HG03280 (cell line): ENCODE data around the gene AP3S2.
A peak's percentile ranks its signal among the peaks of the same experiment; 100 is the strongest.
"Not testable (repeated sequence)": the region's sequence is repeated elsewhere in the genome, so short reads cannot be mapped to it uniquely, and the experiment has no call there.

Experiments
- ATAC-seq: cut with Tn5 transposase; IDR thresholded peaks from one replicate; pipeline ENCODE4 v1.9.1; 2021; ENCODE audit warnings: mild to moderate bottlenecking, moderate library complexity; ENCODE audit not compliant: unreplicated experiment

Gene AP3S2

DNA sequence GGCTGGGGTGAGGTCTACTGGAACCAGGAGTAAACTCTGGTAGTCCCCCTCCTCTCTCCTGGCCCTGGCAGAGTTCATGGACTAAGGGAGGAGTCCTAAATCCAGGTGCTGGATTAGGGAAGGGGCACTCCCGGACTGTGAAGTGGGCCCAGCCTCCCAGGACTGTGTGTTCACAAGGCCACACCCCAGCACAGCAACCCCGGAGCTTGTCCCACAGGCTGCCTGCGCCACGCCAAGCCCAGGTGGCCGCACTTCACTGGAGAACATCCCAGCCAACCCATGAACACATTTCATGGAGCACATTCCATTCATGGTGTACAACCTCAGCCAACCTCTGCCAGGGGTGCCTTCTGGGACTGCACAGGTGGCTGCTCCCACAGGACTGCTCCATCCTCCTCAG lies 10.7 kb upstream of the AP3S2 start:
- no peak for ATAC-seq

DNA sequence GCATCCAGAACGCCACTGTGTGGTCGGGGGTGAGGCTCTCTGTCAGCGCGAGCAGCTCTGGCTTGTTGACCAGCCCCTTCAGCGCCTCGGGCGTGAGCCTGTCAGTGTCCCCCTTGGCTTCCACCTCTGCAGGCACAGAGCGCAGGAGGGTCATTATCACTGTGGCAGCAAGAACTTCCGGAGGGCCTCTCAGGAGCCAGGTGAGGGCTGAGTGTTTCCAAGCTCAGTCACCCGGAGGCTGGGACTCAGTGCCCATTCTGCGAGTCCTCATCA lies 10.0 kb upstream of the AP3S2 start:
- no peak for ATAC-seq

DNA sequence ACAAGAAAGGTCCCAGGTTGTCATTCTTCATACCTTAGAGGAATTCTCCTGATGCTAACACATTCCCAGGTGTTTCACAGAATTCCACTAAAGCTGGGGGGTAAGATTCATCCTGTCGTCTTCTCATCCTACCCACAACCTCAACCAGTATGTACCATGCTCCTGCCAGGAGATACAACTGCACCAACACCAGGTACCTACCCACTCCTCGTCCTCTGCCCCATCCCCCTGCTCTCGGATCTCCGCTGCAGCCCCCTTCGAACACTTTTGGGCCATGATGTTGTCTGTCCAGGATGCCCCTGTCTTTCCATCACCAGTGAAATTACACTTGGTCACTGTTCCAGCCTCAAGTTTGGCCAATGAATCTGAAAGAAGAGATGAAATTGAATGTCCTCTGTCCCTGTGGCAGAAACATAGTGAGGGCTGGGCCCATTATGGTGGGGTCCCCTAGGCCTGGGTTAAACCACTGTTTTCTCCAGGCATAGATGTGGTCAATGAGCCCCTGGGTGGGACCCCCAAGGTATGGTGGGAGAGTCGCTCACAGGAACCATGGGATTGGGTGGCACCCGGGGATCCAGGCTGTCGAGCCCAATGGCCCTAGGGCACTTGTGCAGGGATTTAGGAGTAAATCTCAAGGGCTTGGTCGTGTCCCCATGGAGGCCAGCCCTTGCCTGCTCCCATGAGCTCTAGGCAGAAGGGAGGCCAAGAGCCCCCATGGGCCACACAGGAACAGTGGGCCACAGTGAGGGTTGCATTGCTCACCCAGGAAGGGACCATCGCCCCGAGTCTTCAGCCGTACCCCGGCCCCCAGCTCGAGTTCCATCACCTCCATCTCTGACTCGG lies 9.4 kb upstream of the AP3S2 start:
- no peak for ATAC-seq

DNA sequence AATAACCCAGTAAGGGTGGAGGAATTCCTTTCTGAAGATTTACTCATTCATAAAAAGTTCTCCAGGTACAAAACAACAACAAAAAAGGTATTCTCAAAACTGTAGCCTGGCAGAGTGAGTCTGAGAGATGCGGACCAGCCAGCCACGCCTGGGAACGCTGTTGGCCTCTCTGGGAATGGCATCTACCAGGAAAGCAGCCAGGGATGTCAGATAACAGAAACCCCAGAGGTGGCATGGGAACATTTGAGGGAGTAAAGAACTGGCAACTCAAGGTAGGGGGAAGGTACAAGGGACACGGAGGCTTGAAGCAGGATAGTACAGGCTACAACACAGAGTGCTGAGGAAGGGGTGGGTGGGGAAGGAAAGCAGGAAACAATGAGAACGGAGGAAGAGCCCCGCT lies 7.1 kb upstream of the AP3S2 start:
- ATAC-seq = no peak

DNA sequence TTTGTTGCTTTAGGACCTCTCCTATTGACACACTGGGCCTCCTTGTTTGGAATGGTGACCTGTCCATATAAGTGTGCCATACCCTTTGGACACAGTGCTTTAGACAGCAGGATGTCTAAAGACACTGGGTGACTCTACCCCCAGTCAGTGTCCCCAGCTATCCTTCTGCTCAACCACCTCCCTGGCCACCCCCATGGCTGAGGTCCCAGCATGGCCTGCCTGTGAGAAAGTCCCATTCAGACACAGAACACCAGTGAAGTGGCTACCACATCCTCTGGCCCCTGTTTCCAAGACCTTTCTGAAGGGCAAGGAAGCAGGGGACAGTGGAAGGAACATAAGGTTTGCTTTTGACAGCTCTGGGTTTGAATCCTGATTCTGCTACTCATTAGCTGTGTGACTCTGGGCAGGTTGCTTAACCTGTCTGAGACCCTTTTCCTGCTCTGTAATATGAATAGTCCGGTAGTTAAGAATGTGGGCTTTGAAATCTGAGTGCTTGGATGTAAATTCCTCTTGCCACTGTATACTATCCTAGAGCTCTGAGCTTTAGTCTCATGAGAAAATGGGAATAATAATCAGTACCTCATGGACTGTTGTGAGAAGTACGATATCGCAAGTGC lies 6.3 kb upstream of the AP3S2 start:
- no peak for ATAC-seq

DNA sequence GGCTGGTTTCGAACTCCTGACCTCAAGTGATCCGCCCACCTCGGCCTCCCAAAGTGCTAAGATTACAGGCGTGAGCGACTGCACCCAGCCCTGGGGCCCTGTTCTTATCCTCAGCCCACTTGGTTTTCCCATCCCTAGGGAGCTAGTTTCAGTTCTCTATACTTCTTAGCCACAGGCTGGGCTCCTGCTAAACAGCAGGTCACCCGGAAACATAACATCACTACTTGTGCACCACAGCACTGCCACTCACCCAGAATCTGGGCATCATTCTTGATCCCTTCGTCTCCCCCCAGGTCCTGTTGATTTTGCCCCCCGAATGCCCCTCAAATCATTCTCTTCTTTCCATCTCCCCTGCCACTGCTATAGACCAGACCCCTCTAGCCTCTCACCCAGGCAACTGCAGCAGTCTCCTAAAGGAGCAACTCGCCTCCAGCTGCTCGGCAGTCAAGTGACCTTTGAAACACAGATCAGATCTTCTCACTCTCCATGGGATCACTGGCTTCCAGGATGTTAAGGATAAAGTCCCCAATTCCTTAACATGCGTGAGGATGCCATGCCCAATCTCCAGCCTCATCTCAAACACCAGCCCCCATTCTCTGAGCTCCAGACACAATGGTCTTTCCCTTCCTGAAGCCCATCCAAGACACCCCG lies 5.6 kb upstream of the AP3S2 start:
- no peak for ATAC-seq

DNA sequence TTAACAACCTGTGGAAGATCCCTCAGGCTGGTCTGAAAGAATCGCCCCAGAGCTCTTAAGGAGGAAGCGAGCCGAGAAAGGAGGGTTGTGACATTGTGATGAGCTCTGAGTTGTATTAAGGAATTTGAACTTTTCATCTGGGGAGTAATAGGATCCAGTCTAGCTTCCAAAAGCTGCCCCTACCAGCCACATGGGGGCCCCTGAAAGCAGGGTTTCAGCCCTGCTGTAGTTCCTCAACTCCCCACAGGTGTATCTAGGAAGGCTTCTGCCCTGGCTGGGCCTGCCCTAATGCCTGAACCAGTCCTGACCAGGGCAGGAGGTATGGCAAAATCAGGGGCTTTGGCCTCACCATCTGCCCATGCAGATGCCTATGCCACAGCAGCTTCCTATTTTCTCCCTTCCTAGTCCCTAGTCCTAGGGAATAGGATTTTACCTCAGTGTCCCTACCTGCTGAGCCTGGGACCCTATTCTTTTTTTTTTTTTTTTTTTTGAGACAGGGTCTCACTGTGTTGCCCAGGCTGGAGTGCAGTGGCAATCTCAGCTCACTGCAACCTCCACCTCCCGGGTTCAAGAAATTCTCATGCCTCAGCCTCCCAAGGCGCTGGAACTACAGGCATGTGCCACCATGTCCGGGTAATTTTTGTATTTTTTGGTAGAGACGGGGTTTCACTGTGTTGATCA lies 5.0 kb upstream of the AP3S2 start:
- ATAC-seq = peak; percentile 49

DNA sequence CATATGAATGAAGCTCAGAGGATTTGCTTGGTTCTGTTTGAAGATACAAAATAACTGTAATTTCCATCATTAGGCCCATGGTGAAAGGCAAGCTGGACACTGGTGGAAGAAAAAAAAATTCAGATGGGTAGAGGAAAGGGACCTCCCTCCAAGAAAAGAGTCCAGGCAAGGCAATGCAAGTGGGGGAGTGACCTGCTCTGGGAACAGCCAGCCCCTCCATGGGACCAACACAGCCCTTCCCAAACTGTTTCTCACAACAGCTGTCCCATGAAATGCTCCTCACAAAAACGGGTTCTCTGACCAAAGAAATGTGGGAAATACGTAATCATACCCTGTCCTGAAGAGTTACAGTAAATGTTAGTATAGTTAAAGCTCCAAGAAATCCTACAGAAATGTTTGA lies 4.4 kb upstream of the AP3S2 start:
- ATAC-seq = no peak

DNA sequence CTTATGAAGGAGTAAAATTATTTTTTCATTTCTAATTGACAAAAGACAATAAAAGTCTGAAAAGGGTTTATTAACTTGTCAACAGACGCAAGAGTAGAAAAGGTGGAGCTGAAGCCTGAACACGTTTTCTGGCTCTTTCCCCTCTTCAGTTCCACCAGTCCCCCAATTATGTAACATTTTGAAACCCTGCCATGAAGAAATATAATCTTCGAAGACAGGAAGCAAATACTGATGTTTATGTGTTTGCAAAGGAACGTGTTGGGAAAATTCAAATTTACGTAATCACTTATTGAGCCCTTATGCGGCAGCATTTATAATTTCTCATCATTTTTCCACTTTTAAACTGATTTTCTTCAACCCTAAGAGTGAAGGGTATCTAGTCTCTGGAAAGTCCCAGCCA lies 767 bp downstream of the AP3S2 start:
- no peak for ATAC-seq

DNA sequence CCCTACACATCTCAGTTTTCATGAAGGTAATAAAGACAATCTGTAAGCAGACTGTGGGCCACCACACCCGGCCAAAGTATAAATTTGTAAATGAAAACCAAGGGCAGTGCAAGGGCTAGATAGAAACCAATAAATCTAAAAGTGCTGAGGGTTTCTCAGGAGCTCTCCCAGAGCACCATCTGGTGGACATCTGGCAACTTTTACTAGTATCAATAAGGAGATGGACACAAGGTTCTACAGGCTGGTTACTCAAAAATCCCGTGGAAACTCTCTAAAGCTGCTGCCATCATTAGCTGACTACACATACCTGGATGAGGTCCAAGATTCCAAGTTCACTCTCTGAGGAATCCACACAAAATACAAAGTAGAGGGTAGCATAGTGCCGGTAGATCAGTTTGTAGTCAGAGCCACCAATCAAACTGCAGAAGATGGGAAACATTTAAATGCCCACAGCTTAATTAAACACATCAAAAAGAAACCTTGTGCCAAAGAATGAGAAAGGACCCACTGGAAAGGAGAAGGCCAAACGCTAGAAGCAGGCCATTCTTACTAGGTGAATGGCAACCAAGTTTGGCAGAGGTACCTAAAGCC lies 5.5 kb downstream of the AP3S2 start:
- no peak for ATAC-seq

DNA sequence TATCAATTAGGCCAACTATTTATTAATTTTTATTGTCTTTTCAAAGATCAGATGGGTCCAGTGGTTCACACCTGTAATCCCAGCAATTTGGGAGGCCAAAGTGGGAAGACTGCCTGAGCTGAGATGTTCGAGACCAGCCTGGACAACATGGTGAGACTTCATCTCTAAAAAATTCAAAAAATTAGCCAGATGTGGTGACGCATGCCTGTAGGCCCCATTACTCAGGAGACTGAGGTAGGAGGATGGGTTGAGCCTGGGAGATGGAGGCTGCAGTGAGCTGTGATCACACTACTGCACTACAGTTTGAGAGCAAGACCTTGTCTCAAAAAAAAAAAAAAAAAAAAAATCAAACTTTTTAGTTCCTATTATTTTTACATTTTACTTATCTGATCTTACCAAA lies 8.2 kb downstream of the AP3S2 start:
- no peak for ATAC-seq

DNA sequence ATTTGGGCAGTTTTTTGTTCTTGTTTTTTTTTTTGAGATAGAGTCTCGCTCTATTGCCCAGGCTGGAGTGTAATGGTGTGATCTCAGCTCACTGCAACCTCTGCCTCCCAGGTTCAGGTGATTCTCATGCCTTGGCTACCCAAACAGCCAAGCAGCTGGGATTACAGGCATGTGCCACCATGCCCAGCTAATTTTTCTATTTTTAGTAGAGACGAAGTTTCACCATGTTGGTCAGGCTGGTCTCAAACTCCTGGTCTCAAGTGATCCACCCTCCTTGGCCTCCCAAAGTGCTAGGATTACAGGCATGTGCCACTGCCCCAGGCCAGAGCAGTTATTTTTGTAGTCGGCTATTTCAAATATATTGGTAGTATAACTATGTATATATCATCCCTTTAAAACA lies 8.6 kb downstream of the AP3S2 start:
- not testable (repeated sequence) for ATAC-seq

DNA sequence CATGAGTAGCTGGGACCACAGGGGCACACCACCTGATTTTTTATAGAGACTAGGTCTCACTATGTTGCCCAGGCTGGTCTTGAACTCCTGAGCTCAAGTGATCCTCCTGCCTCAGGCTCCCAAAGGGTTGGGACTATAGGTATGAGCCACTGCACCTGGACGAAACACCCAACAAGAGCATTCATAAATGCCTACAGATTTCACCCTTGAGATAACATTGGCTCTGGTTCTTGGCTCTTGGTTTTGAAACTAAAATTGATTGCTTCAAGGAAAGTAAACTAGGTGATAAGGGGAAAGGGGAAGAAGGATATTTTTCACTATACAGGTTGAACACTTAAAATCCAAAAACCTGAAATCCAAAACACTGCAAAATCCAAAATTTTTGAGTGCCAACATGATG lies 10.3 kb downstream of the AP3S2 start:
- no peak for ATAC-seq

DNA sequence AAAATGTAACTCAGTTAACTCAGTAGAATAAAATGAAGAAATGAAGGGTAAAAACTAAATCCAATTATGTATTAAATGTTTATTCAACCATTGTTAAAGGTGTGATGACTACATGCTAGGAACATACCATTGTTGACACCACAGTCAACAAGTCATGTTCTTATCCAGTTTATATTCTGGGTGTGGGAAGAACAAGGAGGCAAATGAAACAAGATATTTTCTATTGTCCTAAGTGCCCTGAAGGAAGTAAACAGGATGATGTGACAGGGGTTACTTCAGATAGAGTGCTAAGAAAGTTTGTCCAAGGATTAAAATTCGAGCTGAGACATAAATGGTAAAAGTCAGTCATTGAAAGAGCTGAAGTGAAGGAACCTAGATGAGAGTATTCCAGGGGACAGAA lies 13.1 kb downstream of the AP3S2 start:
- ATAC-seq = no peak

DNA sequence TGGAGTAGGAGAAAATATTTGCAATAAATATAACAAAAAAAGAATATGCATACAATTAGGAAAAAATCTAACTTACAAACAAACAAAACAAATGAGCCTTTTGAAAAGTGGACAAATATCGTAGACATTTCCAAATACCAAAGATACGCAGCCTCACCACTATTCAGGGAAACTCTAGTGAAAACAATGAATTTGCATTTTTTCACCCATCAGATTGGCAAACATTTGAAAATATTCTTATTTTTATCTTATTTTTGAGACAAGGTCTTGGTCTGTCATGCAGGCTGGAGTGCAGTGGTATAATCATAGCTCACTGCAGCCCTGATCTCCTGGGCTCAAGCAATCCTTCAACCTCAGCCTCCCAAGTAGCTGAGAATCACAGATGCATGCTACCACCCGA lies 15.5 kb downstream of the AP3S2 start:
- ATAC-seq = no peak

DNA sequence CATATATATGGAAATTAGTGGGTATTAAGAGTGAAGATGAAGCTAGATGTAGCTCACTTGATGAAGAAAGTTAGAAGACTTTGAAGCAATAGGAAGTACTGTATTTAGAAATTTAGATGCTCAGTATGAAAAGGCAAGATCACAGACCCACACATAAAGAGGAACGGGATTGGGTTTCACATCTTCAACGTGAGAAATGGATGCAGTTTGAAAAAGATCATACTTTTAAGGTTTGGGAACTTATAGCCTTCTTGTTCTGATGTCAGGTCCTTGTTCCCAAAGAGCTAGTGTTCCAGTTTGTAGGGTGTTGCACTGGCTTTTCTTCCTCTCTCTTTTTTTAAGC lies 16.7 kb downstream of the AP3S2 start:
- no peak for ATAC-seq

DNA sequence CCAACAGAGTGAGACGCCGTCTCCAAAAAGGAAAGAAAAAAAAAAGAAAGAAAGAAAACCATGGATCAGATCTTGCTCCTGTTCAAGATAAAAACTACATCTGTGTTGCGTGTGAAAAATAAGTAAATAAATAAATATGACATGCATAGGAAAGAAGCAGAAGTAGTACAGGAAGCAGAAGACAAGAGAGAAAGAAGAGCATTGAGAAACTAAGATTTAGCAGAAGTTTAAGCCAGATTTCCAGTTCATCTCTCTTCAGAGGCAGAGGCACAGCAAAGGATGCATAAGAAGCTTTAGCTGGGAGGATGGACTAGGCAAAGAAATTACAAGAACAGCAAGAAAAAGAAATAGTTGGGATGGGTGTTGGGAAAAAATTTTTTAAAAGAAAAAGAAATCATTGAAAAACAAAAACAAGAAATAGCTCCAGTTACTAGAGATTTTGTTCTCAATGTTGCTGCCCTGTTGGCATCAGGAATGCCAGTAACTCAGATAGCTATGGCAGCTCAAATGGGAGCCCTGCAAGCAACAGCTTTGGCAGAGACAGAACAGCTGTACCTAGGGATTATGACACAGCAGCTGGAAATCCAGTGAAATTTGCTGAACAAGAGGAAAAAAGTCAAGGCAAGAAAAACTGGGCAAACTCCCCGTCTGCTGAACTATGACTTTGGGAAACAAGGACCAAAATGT lies 17.3 kb downstream of the AP3S2 start:
- no peak for ATAC-seq

DNA sequence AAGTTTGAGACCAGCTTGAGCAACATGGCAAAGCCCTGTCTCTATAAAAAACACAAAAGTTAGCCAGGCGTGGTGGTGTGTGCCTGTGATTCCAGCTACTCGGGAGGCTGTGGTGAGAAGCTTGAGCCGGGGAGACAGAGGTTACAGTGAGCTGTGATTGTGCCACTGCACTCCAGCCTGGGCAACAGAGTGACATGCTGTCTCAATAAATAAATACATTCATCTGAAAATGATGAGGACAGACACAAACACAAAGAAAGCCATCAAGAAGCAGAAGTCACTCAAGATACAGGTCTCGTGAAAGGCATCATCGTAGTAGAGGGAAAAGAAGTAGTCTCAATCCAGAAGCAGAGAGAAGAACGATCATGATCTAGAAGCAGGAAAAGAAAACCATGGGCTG lies 18.1 kb downstream of the AP3S2 start:
- no peak for ATAC-seq

DNA sequence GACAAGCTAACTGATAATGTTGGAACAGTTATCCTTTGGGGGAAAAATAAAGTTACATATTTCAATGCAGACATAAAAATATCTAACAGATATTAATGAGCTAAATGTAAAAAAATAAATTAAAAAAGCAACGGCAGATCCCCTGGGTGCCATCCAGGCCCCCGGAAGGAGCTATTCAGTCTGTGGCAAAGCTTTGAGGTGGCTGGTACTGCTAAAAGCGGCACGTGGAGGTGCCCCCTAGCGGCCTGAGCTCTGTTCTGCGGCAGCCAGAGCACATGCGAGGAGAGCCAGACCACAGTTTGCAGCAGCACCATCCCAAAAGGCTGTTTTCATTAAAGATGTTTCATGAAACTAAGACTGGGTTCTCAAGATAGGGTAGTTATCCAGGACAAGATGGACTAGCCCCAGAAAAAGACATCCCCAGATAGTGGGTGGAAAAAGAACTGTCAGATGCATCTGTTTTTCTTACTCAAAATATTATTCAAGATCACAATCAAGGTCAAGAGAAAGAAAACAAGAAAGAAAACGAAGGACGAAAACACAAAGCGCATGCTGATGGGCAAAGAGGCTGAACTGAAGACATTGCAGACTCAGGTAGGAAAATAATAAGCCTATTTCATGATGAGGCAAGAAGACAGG lies 18.7 kb downstream of the AP3S2 start:
- peak; percentile 83 for ATAC-seq

DNA sequence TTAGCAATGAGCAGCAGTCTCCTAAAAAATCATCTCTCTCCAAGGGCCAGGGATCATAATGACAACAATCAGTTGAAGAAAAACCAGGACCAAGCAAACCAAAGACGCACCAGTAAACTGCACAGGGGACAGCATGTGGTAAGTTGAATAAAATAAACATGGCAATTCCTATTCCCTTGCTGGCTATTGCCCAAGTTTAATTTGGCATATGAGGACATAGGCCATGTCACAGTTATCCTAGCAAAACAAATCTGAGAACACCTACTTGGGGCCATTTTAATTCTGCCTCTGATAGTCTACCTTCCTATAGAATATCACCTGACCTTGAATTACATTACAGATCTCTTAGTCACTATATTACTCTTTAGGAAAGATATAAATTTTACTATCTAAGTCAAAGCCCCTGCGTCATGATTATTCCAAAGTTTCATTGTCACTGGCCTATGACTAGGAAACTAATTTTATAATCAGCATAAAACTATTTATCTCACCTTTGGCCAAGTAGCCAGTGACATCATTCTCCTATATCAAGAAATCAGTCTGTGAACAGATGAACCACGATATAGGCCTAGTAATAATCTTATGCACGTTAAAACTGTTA lies 23.0 kb downstream of the AP3S2 start:
- no peak for ATAC-seq
